ENCODE data around the gene CLUH. TPM values are rescaled to one million over a fixed set of nuclear protein-coding genes. Genes with fewer than 3 reads are reported as not detected.
"Not testable (repeated sequence)": the region's sequence is repeated elsewhere in the genome, so short reads cannot be mapped to it uniquely, and the experiment has no call there.

Gene CLUH
- total and polyA plus RNA-seq, 2 donors (not counting 1 experiment from before 2014, with no cell fraction given) = 53.1 to 64.6 TPM

DNA sequence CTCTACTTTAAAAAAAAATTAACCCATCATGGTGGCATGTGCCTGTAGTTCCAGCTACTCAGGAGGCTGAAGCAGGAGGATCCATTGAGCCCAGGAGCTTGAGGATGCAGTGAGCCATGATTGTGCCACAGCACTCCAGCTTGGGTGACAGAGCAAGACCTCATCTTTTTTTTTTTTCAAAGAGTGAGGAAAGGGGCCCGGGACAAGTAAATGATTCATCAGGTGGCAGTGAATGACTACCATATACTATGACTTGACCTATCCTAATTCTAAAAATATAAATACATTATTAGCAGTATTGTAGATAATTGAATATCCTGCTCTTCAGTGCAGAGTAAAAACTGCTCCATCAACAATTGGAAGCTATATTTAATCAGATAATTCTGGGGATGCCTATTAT lies 55.3 kb downstream of the CLUH start:
- no peak for ATAC-seq (ENCODE audit: low read depth)
- POLR2A ChIA-PET = interaction anchor here (0.6 kb wide), 1 partner anchor 1556 kb away, joined by 6 read pairs; no protein-coding TSS in a partner anchor
- H3K4me2 ChIP-seq (replicated peaks; ENCODE audit: low read depth, low read length, poor library complexity, severe bottlenecking) = no peak overlapping the region
- Mint-ChIP-seq H3K4me1 (peaks cover 28% of the 10 kb centered on the region), H3K27ac (no peak overlapping the region), H3K9me3 (ENCODE audit: insufficient read depth) (no peaks in the 10 kb centered on the region), H3K27me3 (no peaks in the 10 kb centered on the region), H3K4me3 (no peak overlapping the region)
- no peak overlapping the region for H2AFZ ChIP-seq (ENCODE audit: insufficient read depth, low read depth, low read length, poor library complexity, severe bottlenecking)
- H3K4me1 ChIP-seq (ENCODE audit: control insufficient read depth in 2 of 2, insufficient read depth in 2 of 2, low read length in 2 of 2) = no peaks in the 10 kb centered on the region
- no peak overlapping the region for H3K27ac ChIP-seq (ENCODE audit: low read length in 2 of 2)
- peaks cover 4 to 14% of the 10 kb centered on the region in 2 experiments for H3K36me3 ChIP-seq (replicated peaks in 1 of 2; ENCODE audit: control extremely low read depth in 1 of 2, control insufficient read depth in 1 of 2, extremely low read depth in 1 of 2, insufficient read depth in 2 of 2, low read length in 1 of 2)
- WGBS (ENCODE audit: insufficient coverage) = no CpG with 5 or more reads among the region's 1 CpG
- H3K79me2 ChIP-seq (ENCODE audit: control insufficient read depth, insufficient read depth, low read length) = peaks cover 73% of the 10 kb centered on the region
- H3K9ac ChIP-seq (ENCODE audit: low read length) = no peak overlapping the region
- CTCF ChIA-PET = no interaction called here
- peaks cover 70% of the 10 kb centered on the region for H4K20me1 ChIP-seq (ENCODE audit: control insufficient read depth, insufficient read depth, low read length, poor library complexity, severe bottlenecking)
- intact Hi-C loops (cut with micrococcal nuclease) = no loop called here
- no peak overlapping the region for H3K4me3 ChIP-seq (ENCODE audit: control extremely low read depth in 1 of 5, extremely low read depth in 1 of 5, insufficient read depth in 1 of 5, low read depth in 2 of 5, low read length in 4 of 5)
- H3K9me3 ChIP-seq (ENCODE audit: control extremely low read depth in 1 of 3, control insufficient read depth in 2 of 3, insufficient read depth in 1 of 3, low read length in 2 of 3) = peaks cover 0 to 6% (median 2%) of the 10 kb centered on the region in 3 donors
- DNase-seq = no peak
- TF ChIP-seq, protein P1, sequence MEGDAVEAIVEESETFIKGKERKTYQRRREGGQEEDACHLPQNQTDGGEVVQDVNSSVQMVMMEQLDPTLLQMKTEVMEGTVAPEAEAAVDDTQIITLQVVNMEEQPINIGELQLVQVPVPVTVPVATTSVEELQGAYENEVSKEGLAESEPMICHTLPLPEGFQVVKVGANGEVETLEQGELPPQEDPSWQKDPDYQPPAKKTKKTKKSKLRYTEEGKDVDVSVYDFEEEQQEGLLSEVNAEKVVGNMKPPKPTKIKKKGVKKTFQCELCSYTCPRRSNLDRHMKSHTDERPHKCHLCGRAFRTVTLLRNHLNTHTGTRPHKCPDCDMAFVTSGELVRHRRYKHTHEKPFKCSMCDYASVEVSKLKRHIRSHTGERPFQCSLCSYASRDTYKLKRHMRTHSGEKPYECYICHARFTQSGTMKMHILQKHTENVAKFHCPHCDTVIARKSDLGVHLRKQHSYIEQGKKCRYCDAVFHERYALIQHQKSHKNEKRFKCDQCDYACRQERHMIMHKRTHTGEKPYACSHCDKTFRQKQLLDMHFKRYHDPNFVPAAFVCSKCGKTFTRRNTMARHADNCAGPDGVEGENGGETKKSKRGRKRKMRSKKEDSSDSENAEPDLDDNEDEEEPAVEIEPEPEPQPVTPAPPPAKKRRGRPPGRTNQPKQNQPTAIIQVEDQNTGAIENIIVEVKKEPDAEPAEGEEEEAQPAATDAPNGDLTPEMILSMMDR (IDR thresholded peaks at IDR 0.05) = no peak
- no peak for TF ChIP-seq EZH2 (IDR thresholded peaks at IDR 0.05; ENCODE audit: borderline replicate concordance, insufficient read depth, low read depth, low read length, poor library complexity, severe bottlenecking)
- H3K27me3 ChIP-seq (replicated peaks in 1 of 4; ENCODE audit: control extremely low read depth in 1 of 4, control insufficient read depth in 3 of 4, insufficient read depth in 4 of 4, low read length in 3 of 4) = no peaks in the 10 kb centered on the region

GRCh38 chr17:2655546-2655945 lies 56.0 kb downstream of the CLUH start:
- no peak for ATAC-seq (ENCODE audit: low read depth)
- peaks cover 0 to 6% (median 2%) of the 10 kb centered on the region in 3 donors for H3K9me3 ChIP-seq (ENCODE audit: control extremely low read depth in 1 of 3, control insufficient read depth in 2 of 3, insufficient read depth in 1 of 3, low read length in 2 of 3)

DNA sequence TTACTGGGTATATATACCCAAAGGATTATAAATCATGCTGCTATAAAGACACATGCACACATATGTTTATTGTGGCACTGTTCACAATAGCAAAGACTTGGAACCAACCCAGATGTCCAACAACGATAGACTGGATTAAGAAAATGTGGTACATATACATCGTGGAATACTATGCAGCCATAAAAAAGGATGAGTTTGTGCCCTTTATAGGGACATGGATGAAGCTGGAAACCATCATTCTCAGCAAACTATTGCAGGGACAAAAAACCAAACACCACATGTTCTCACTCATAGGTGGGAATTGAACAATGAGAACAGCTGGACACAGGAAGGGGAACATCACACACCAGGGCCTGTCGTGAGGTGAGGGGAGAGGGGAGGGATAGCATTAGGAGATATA lies 58.7 kb downstream of the CLUH start:
- H3K27ac Mint-ChIP-seq; H3K9ac ChIP-seq (ENCODE audit: low read length); H3K4me1 ChIP-seq (ENCODE audit: control insufficient read depth in 2 of 2, insufficient read depth in 2 of 2, low read length in 2 of 2); H3K27me3 ChIP-seq (replicated peaks in 1 of 4; ENCODE audit: control extremely low read depth in 1 of 4, control insufficient read depth in 3 of 4, insufficient read depth in 4 of 4, low read length in 3 of 4); H2AFZ ChIP-seq (ENCODE audit: insufficient read depth, low read depth, low read length, poor library complexity, severe bottlenecking); H3K4me3 ChIP-seq (ENCODE audit: control extremely low read depth in 1 of 5, extremely low read depth in 1 of 5, insufficient read depth in 1 of 5, low read depth in 2 of 5, low read length in 4 of 5); H3K27ac ChIP-seq (ENCODE audit: low read length in 2 of 2); H3K4me2 ChIP-seq (replicated peaks; ENCODE audit: low read depth, low read length, poor library complexity, severe bottlenecking); H3K9me3 ChIP-seq (ENCODE audit: control extremely low read depth in 1 of 3, control insufficient read depth in 2 of 3, insufficient read depth in 1 of 3, low read length in 2 of 3); CTCF ChIA-PET; H3K27me3 Mint-ChIP-seq; intact Hi-C loops (cut with micrococcal nuclease); H3K9me3 Mint-ChIP-seq (ENCODE audit: insufficient read depth); ATAC-seq (ENCODE audit: low read depth); H3K4me3 Mint-ChIP-seq; DNase-seq: not testable (repeated sequence)
- Histone ChIP-seq H3K79me2 (ENCODE audit: control insufficient read depth, insufficient read depth, low read length) (peaks cover 68% of the 10 kb centered on the region), H3K36me3 (replicated peaks in 1 of 2; ENCODE audit: control extremely low read depth in 1 of 2, control insufficient read depth in 1 of 2, extremely low read depth in 1 of 2, insufficient read depth in 2 of 2, low read length in 1 of 2) (peaks cover 6 to 16% of the 10 kb centered on the region in 2 experiments), H4K20me1 (ENCODE audit: control insufficient read depth, insufficient read depth, low read length, poor library complexity, severe bottlenecking) (peaks cover 48% of the 10 kb centered on the region)
- POLR2A ChIA-PET = interaction anchor here (0.6 kb wide), 1 partner anchor 86 kb away, joined by 3 read pairs; no protein-coding TSS in a partner anchor
- H3K4me1 Mint-ChIP-seq = peaks cover 12% of the 10 kb centered on the region
- WGBS (ENCODE audit: insufficient coverage) = no CpG with 5 or more reads among the region's 3 CpGs

More at GRCh38 chr17:2655546-2655945, 56.0 kb downstream of the CLUH start:
- intact Hi-C loops (cut with micrococcal nuclease) = no loop called here
- H3K27me3 ChIP-seq (replicated peaks in 1 of 4; ENCODE audit: control extremely low read depth in 1 of 4, control insufficient read depth in 3 of 4, insufficient read depth in 4 of 4, low read length in 3 of 4) = no peaks in the 10 kb centered on the region
- H3K36me3 ChIP-seq (replicated peaks in 1 of 2; ENCODE audit: control extremely low read depth in 1 of 2, control insufficient read depth in 1 of 2, extremely low read depth in 1 of 2, insufficient read depth in 2 of 2, low read length in 1 of 2) = peaks cover 4 to 14% of the 10 kb centered on the region in 2 experiments
- 78% methylated on average over 1 of the region's 7 CpGs for WGBS (ENCODE audit: insufficient coverage)
- no peak for TF ChIP-seq EZH2 (IDR thresholded peaks at IDR 0.05; ENCODE audit: borderline replicate concordance, insufficient read depth, low read depth, low read length, poor library complexity, severe bottlenecking)
- TF ChIP-seq, protein P1 (IDR thresholded peaks at IDR 0.05) = no peak
- POLR2A ChIA-PET = no interaction called here
- Mint-ChIP-seq H3K4me3 (no peak overlapping the region), H3K9me3 (ENCODE audit: insufficient read depth) (no peaks in the 10 kb centered on the region), H3K4me1 (peaks cover 24% of the 10 kb centered on the region), H3K27me3 (no peaks in the 10 kb centered on the region), H3K27ac (no peak overlapping the region)
- no peak overlapping the region for H3K4me2 ChIP-seq (replicated peaks; ENCODE audit: low read depth, low read length, poor library complexity, severe bottlenecking)
- H3K9ac ChIP-seq (ENCODE audit: low read length) = no peak overlapping the region
- no peaks in the 10 kb centered on the region for H3K4me1 ChIP-seq (ENCODE audit: control insufficient read depth in 2 of 2, insufficient read depth in 2 of 2, low read length in 2 of 2)
- no peak overlapping the region for H3K4me3 ChIP-seq (ENCODE audit: control extremely low read depth in 1 of 5, extremely low read depth in 1 of 5, insufficient read depth in 1 of 5, low read depth in 2 of 5, low read length in 4 of 5)
- H3K79me2 ChIP-seq (ENCODE audit: control insufficient read depth, insufficient read depth, low read length) = peaks cover 73% of the 10 kb centered on the region
- peaks cover 67% of the 10 kb centered on the region for H4K20me1 ChIP-seq (ENCODE audit: control insufficient read depth, insufficient read depth, low read length, poor library complexity, severe bottlenecking)
- CTCF ChIA-PET = no interaction called here
- H2AFZ ChIP-seq (ENCODE audit: insufficient read depth, low read depth, low read length, poor library complexity, severe bottlenecking) = no peak overlapping the region
- H3K27ac ChIP-seq (ENCODE audit: low read length in 2 of 2) = no peak overlapping the region
- no peak for DNase-seq

All from B cell (primary cell).